HG02642 (cell line): ENCODE data around the gene TRIP10.

ENCODE experiments used
- ATAC-seq: cut with Tn5 transposase; IDR thresholded peaks from one replicate; pipeline ENCODE4 v1.9.1; 2021; ENCODE audit warnings: mild to moderate bottlenecking; ENCODE audit not compliant: unreplicated experiment, poor library complexity

The TRIP10 gene

DNA sequence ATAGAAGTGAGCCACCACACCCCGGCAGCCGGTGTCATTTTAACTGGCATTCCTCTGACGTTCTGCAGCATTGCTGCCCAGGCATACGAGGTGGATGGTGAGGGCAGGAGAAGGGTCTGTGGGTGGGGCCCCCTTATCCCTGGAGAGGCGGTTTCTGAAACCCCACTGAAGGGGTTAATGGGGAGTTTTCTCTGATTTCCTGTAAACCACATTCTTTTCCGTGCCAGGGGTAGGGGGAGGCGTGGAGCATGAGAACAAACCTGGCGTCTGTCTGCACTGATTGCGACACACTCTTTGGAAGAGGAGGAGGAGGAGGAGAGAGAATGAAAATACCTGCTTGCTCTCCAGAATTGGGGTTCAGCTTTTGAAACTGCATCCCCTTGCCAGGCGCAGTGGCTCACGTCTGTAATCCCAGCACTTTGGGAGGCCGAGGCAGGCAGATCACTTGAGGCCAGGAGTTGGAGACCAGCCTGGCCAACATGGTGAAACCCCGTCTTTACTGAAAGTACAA lies 16.3 kb upstream of the TRIP10 start:
- ATAC-seq: no peak

DNA sequence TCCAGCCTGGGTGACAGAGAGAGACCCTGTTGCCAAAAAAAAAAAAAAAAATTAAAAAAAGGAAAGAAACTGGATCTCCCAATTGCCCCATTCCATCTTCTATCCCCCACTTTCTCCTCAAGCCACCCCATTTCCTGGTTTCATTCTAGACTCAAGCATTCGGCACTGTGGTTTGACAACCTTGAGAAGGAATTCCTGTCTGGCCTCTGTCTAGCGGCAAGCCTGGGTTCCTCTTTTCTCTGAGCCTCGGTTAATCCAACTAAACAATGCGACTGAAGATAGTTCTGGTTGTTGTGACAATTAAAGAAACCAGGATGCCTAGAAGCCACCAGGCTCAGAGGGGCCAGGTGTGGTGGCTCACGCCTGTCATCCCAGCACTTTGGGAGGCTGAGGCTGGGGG lies 15.7 kb upstream of the TRIP10 start:
- ATAC-seq: no peak

DNA sequence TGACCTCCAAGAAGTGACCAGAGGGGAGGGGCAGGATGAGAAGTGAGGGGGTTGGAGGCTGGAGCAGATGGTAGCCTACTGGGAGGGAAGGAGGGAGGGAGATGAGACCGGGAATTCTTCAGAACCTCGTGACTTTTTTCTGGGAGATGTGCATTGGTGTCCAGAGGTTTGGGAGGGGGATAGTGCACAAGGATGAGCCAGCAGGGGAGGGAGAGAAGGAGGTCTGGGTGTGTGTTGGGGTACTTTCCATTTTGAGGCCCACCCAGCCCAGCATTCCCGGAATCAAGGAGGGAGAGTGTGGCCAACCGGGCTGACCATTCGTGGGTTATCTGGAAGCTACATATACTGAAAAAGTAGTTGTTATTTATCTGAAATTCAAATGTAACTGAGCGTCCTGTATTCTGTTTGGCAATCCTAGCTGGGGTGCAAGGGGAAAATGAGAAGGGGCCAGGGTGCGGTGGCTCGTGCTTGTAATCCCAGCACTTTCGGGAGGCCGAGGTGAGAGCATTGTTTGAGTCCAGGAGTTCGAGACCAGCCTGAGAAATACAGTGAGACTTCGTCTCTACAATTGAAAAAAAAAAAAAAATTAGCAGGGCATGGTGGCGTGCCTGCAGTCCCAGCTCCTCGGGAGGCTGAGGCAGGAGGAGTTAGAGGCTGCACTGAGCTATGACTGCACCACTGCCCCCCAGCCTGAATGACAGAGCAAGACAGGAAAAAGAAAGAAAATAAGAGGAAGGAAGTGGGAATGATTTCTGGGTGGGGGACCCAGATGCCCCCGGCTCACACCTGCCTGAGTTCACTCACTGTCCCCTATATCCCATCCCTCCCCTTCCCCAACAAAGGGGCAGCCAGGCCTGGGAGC lies 14.6 kb upstream of the TRIP10 start:
- no peak for ATAC-seq

DNA sequence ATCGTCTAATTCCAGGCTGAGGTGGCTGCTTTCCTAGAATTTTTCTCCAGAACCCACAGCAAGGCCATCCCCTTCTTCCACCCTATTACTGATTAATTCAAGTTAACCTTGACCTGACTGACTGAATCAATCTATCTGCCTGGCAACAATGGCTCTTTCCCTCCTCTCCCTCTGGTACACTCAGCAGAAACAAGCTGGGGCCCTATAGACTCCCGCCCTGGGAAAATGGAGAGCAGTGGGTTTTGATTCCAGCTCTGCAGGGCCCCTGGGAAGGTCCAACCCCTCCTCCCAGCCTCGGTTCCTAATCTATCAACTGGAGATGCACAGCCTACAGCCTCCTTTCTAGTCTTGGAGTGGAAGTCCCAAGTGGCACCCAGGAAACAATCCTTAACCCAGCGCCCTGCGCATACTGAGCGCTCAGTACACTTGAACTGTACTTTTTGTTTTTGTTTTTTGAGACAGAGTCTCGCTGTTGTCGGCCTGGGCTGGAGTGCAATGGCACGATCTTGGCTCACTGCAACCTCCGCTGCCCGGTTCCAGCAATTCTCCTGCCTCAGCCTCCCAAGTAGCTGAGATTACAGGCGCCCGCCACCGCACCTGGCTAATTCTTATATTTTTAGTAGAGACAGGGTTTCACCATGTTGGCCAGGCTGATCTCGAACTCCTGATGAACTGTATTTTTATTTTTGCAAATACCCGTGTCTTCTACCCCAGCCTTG lies 13.8 kb upstream of the TRIP10 start:
- no peak for ATAC-seq

DNA sequence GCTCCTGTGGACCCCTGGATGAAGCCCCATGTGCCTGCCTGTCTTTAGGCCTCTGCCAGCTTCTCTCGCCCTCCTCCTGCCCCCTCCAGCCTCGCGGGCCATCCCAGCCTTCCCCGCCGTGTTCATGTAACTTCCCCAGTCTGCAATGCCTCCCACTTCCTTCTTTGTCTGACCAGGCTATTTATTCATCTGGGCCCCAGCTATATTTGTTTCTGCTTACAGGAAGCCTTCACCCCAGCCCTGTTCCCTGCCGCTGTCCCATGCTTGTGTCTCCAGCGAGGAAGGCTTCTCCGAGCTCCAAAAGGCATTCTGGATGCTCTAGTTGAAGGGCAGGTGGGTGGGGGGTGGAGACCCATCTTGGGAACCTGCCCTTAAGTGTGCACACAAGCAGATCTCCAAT lies 11.1 kb upstream of the TRIP10 start:
- no peak for ATAC-seq

DNA sequence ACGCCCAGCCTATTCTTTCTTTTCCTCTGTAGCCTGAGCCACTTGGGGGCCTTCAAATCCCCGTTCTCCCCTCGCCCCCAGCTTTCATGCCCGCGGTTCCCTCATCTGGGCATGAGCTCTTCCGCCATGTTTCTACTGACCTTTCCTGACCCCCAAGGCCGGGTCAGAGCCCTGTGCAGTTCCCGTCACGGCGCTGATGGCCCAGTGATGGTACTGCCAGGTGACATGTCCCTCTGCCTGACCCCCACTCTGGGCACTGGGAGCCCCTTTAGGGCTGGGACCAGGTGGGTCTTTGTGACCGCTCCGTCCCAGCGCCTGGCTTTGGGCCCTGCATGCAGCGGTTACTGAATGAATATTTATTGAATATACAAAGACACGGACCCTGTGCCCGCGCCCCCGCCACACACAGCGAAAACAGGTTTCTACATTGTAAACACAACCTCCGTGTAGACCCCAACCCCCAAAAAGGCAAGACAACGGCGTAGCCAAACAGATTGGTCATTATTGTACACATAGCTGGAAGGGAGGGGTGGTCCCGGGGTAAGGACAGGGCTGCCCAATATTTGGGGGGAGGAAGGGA lies 9.8 kb upstream of the TRIP10 start:
- ATAC-seq: no peak

DNA sequence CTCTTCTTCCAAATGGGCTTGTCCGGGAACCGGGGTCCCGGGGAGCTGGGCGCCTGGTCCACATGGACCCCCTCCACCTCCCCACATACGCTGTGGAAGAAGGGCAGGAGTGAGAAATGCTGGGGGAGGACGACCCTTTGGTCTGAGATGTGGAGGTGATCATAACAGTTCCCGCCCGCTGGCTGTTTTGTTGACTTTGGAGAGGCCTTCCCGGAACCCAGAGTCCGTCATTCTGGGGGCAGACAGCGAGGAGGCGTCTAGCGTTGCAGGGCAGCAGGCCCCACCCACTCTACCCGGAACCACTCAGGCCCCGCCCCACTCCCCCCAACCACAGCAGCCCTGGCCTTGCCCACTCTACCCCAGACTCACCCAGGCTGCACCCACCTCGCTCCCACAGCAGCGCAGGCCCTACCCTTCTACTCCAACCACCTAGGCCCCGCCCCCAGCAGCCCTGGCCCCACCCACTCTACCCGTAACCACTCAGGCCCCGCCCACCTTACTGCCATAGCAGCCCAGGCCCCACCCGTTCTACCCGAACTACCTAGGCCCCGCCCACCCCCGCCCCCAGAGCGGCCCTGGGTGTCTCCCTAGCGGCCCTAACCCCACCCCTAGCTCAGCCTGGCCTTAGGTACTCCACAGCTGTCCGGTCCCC lies 9.2 kb upstream of the TRIP10 start:
- ATAC-seq: no peak

DNA sequence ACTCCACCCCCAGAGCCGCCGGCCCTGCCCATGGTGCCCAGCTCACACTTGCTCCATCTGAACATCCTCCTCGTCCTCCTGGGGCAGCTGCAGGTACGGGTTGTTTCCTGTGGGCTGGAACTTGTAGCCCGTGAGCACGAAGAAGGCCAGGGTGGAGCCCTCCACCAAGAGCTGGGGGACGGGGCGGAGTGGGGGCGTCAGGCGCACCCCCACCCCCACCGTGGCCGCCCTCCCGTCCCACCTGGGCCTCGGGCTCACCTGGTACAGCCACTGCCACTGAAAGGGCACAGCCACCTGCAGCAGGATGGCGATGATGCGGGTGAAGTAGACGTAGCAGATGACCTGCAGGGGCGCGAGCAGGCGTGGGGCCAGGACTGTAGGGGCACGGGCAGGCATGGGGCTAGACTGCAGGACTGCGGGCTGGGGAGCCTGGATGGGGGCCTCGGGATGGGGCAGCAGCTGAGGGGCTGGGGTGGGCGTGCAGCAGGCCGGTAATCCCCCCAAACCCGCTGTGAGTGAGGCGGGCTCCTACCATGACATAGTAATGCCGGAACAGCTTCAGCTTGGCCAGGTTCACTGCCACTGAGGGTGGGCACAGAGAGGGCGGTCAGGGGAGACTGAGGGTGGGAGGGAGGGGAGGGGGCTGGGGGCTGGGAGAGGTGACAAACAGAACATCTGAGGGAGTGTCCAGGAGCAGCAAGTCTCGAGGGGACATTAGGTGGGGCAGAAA lies 8.4 kb upstream of the TRIP10 start:
- no peak for ATAC-seq

DNA sequence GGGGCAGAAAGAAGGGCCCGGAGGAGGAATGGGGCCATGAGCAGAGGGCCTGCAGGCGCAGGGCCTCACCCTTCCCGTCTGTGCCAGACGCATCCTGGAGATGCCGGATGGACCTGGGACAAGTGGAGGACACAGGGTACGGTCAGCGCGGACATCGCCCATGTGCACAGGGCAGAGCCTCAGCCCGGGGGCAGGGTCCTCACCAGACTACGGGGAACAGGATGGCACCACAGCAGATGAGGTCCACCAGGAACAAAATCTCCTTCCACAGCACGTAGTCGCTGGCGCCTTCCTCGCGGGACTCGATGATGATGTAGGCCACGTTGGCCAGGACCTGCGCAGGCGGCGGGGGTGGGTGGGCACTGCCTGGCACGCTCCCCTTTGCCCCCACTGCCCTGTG lies 7.7 kb upstream of the TRIP10 start:
- no peak for ATAC-seq

DNA sequence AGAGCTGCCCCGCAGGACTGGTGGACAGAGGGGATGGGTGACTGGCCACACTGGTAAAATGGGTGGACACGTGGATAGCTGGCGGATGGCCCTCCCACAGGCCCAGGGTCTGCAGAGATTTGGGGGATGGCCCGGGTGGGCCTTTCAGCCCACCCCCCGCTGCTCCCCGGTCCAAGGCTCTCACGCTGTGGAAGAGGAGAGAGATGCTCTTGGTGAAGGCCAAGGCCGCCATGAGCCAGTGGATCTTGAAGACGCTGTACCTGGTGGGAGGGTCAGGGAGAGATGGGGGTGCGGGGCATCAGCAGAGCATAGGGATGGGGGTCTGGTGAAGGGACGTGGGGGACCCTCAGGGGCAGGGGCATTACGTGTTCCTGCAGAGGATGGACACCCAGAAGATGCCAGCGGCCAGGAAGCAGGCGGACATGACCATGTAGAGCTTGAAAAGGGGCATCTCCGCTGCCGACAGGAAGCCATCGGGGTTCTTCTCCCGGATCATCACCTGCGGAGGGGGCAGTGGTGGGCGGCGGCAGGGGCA lies 6.6 kb upstream of the TRIP10 start:
- no peak for ATAC-seq

DNA sequence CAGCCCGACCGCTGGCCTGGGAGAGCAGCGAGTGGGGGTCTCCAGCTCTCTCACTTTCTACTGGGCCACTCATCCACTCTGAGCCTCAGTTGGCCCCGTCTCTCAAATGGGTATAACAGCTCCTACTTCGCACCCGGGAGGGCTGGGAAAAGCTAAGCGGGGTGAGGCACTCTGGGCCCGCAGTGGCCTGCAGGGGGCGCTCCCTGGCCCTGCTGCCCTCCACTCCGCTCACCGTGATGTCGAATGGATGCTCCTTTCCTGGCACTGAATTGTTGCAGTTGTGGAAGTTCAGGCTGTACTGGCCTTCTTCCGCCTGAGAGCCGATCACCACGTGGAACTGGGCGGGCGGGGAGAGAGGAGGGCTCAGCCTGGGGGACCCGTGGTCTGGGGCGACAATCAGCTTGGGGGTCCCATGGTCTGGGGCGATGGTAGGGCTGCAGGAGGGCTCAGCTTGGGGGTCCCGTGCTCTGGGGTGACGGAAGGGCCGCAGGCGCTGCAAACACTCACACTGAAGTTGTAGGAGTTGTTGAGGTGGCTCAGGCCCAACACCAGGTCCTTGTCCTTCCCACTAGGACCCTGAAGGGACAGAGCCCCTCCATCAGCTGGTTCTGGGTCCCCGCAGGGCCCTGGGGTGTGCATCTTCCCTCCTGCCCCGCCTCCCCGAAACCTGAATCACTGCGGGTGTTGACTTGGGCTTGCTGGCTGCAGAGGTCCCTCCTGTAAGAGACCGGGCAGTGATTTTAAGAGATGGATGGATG lies 6.0 kb upstream of the TRIP10 start:
- ATAC-seq: no peak

DNA sequence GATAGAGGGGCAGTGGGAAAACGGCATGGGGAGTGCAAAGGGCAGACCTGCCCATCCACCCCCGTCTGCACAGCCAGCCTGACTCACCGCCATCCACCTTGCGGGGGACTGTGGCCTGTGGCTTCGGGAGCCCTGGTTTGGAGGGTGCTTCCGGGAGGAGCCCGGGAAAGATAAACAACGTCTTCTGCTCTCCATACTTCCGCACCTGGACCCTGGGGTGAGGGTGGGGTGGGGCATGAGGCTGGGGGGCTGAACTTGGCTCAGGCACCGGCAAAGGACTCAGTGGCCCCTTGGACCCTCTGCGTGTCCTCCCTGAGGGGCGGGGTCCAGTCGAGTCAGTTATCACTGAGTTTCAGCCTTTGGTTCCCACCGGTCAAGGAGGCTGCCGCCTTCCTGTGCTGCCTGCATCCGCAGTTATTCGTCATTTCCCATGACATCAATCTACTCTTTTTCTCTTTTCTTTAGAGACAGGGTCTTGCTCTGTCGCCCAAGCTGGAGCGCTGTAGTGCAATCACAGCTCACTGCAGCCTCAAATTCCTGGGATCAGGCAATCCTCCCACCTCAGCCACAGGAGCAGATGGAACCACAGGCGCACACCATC lies 5.3 kb upstream of the TRIP10 start:
- ATAC-seq: no peak

DNA sequence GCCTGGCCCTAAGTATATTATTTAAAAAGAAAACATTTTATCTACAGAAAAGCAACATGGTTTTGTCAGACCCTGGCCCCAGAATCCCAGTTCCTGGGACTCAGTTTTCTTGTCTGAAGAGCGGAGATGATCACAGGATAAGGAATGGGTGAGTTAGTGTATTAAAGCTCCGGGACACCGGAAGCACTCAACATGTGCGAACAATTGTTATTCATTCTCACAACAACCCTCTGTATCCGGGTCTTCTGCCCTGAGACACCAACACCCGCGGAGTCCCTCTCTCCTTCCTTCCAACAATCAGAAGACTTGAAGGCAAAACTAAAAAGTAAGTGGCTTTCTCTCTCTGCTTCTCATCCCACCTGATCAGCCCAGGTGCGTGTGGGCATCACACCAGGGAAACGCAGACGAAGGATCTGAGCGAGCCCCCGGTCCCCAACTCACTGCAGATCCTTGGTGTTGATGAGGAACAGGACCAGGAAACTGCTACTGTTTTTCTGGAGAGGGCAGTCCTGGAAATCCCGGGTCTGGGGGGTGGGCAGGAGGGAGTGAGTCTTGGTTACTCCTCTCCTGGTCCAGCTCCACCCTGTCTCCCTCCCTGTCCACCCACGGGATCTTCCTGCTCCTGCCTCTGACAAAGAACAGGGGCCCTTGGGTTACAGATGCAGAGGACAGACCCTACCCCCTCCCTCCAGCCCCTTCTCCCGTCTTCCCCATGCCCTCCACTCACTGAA lies 4.1 kb upstream of the TRIP10 start:
- ATAC-seq: no peak

DNA sequence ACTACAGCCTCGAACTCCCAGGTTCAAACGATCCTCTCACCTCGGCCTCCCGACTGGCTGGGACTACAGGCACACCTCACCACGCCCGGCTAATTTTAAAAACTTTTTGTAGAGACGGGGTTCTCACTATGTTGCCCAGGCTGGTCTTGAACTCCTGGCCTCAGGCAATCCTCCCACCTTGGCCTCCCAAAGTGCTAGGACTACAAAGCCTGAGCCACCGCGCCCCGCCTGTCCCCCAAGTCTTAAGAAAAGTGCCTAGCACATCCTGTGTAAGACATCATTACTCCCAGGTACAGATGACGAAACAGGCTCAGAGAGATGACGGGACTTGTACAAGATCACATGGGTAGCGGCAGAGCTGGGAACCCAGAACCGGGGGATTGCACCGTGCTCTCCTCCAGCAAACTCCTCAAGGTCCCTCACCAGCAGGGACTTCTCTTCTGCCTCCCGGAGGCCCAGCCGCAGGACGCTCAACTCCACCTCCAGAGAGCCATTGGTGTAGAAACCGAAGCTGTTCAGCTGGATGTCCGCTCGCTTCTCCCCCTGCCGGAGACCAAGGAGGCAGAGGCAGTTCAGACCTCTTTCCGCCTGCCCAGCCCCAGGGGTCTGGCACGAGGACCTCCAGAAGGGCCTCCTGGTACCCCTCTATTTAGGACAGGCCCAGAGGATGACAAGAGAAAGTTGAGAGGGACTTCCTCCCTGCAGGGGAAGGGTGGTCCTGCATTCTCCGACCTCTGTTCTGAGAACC lies 3.1 kb upstream of the TRIP10 start:
- no peak for ATAC-seq

DNA sequence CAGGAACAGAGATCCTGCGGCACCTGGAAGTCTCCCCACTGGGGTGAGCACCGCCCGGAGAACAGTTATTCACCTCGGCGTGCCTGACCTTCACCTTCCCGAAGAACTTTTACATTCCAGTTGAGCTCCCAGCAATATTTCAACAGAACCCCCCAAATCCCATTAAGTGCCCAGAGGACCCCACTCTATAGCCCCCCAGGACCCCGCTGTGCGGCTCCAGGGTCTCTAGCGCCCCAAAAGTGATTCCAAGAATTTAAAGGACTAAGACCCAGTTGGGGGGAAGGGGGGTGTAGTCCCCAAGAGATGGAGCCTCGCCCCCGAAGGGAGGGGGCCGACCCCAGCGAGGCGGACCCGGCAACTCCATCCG lies 2.6 kb upstream of the TRIP10 start:
- ATAC-seq: no peak

DNA sequence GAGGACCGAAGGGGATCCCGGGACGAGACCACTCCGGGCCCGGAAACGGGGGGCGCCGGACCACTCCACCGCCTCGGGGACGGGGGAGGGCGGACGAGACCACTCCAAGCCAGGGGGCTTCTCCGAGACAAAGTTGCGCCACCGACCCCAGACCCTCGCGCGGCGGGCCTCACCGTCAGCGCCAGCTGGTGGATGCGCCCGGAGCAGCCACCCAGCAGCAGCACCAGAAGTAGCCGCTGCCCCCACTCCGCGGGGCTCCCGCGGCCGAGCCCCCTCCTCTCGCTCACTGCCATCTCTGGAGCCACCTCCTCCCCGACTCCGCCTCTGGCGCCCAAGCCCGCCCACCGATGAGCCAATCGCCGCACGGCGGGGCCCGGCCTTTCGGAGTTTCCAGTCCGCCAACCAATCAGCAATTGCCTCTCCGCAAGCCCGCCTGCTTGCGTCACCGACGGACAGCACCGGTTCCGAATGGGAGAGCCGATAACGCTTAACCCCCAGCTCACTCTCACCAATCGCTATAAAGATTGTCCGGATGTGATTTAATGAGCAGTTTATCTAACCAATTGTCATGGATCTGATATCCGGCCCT lies 2.1 kb upstream of the TRIP10 start, which contains the start of gene GPR108:
TSS of gene GPR108 (minus strand) at position 297 of the 589 bp plus-strand sequence. CDS start at position 293, 4 bp downstream.
- ATAC-seq: peak; percentile 70
